Vagina (tissue), 2 donors: ENCODE data around the gene PRICKLE2.

Source experiments
- CTCF ChIP-seq, 3 experiments: fragments of 450-650 bp in 2 of 3; fragments of 200-600 bp in 1 of 3; sonication (generic) in 1 of 3; IDR thresholded peaks; one replicate each; pipeline ENCODE4 v1.5.1; 2017 to 2019; ENCODE audit warnings: antibody characterized with exemption in 3 of 3, mild to moderate bottlenecking in 2 of 3, moderate library complexity in 2 of 3
- POLR2A ChIP-seq, 2 donors: fragments of 450-650 bp; IDR thresholded peaks; one replicate each; pipeline ENCODE4 v1.6.1; 2017; ENCODE audit warnings: antibody characterized with exemption in 2 of 2, mild to moderate bottlenecking in 2 of 2, moderate library complexity in 2 of 2
- POLR2AphosphoS5 ChIP-seq, 2 donors: sonication (generic); formaldehyde crosslinking; IDR thresholded peaks; one replicate each; pipeline ENCODE4 v1.9.0; 2017; ENCODE audit warnings: antibody characterized with exemption in 2 of 2, mild to moderate bottlenecking in 2 of 2, low read depth in 1 of 2; ENCODE audit not compliant: insufficient read depth in 1 of 2

- TF ChIP-seq CTCF (IDR thresholded peaks at IDR 0.05), result no peak
- no peak for TF ChIP-seq POLR2A (IDR thresholded peaks at IDR 0.05)
- no peak for TF ChIP-seq POLR2AphosphoS5 (IDR thresholded peaks at IDR 0.05; ENCODE audit: insufficient read depth in 1 of 2, low read depth in 1 of 2)
Observed at GRCh38 chr3:64074895-64075679, 150.2 kb downstream of the PRICKLE2 start.
